Fibroblast of mammary gland (primary cell): ENCODE data around the gene CAPN2.

Experiments
- DNase-seq: peaks from one replicate; pipeline ENCODE4 v3.0.0-alpha.2; 2010; ENCODE audit warnings: low read depth
- H3K4me3 ChIP-seq: 2 replicates; pipeline ENCODE4 v1.5.1; 2011; ENCODE audit warnings: low read depth, mild to moderate bottlenecking, low read length, moderate library complexity; ENCODE audit not compliant: control insufficient read depth
- CTCF ChIP-seq: conservative IDR thresholded peaks from 2 replicates; pipeline ENCODE4 v1.5.1; 2011; ENCODE audit warnings: low read depth, low read length, inconsistent platforms; ENCODE audit not compliant: control insufficient read depth, insufficient read depth

Gene CAPN2

GRCh38 chr1:223711747-223712193 is 569 bp upstream of the CAPN2 start:
- H3K4me3 ChIP-seq, result peak overlapping the region; percentile 37
- no peak for DNase-seq
- no peak for TF ChIP-seq CTCF

GRCh38 chr1:223712850-223713474 is 623 bp downstream of the CAPN2 start:
- DNase-seq, result no peak
- TF ChIP-seq CTCF, result no peak

GRCh38 chr1:223713546-223714420 is 1.4 kb downstream of the CAPN2 start:
- TF ChIP-seq CTCF, result no peak
- no peak for DNase-seq
- H3K4me3 ChIP-seq, result peak overlapping the region; percentile 92

More at GRCh38 chr1:223712850-223713474, 623 bp downstream of the CAPN2 start:
- H3K4me3 ChIP-seq, result peak overlapping the region; percentile 92

- peak overlapping the region; percentile 92 for H3K4me3 ChIP-seq
- no peak for TF ChIP-seq CTCF
- DNase-seq, result no peak
Measured at GRCh38 chr1:223714421-223714724, 2.0 kb downstream of the CAPN2 start.

- DNase-seq, result peak; percentile 93
- TF ChIP-seq CTCF, result no peak
- peak overlapping the region; percentile 92 for H3K4me3 ChIP-seq
Measured at GRCh38 chr1:223714849-223715603, 2.7 kb downstream of the CAPN2 start.

- DNase-seq, result no peak
- peak overlapping the region; percentile 92 for H3K4me3 ChIP-seq
- no peak for TF ChIP-seq CTCF
Measured at GRCh38 chr1:223715604-223716172, 3.3 kb downstream of the CAPN2 start.
